IMR-90 (cell line): ENCODE data around the gene ADAMTS6.

Source experiments
- BHLHE40 ChIP-seq: fragments of 150-350 bp; IDR thresholded peaks from 2 replicates; pipeline ENCODE4 v1.6.1; 2016; ENCODE audit warnings: mild to moderate bottlenecking, low read depth, low read length
- CEBPB ChIP-seq: IDR thresholded peaks from 2 replicates; pipeline ENCODE4 v1.6.1; 2012; ENCODE audit warnings: low read depth, low read length, improper control_type of control experiment
- MAFK ChIP-seq: IDR thresholded peaks from 2 replicates; pipeline ENCODE4 v1.6.1; 2012; ENCODE audit warnings: low read depth, low read length, improper control_type of control experiment
- MAZ ChIP-seq: IDR thresholded peaks from 2 replicates; pipeline ENCODE4 v1.6.1; 2012; ENCODE audit warnings: low read depth, mild to moderate bottlenecking, low read length, improper control_type of control experiment, moderate library complexity, borderline replicate concordance
- MXI1 ChIP-seq: IDR thresholded peaks from 2 replicates; pipeline ENCODE4 v1.6.1; 2012; ENCODE audit warnings: low read depth, mild to moderate bottlenecking, low read length, moderate library complexity, borderline replicate concordance
- NFE2L2 ChIP-seq: fragments of 150-350 bp; IDR thresholded peaks from 2 replicates; pipeline ENCODE4 v1.6.1; 2016; ENCODE audit warnings: low read depth, mild to moderate bottlenecking, low read length
- POLR2A ChIP-seq: IDR thresholded peaks from 2 replicates; pipeline ENCODE4 v1.6.1; 2012; ENCODE audit warnings: mild to moderate bottlenecking, low read depth, low read length
- RAD21 ChIP-seq: IDR thresholded peaks from 2 replicates; pipeline ENCODE4 v1.6.1; 2012; ENCODE audit warnings: low read length, improper control_type of control experiment
- RCOR1 ChIP-seq: IDR thresholded peaks from 2 replicates; pipeline ENCODE4 v1.6.1; 2012; ENCODE audit warnings: mild to moderate bottlenecking, low read length, improper control_type of control experiment; ENCODE audit not compliant: insufficient replicate concordance
- RFX5 ChIP-seq: IDR thresholded peaks from 2 replicates; pipeline ENCODE4 v1.8.0; 2012; ENCODE audit warnings: low read depth, mild to moderate bottlenecking, low read length, moderate library complexity
- TF ChIP-seq, protein P1 (sequence below): fragments of 150-350 bp; IDR thresholded peaks from 2 replicates; pipeline ENCODE4 v1.6.1; 2017; ENCODE audit warnings: mild to moderate bottlenecking, antibody characterized with exemption, low read length, low read depth
- TF ChIP-seq, protein P2 (sequence below): conservative IDR thresholded peaks from 2 replicates; pipeline ENCODE4 v1.5.1; 2012; ENCODE audit warnings: mild to moderate bottlenecking, low read depth, low read length, improper control_type of control experiment
- TF ChIP-seq, protein P3 (sequence below): fragments of 150-350 bp; IDR thresholded peaks from 2 replicates; pipeline ENCODE4 v1.6.1; 2016; ENCODE audit warnings: low read depth, mild to moderate bottlenecking, low read length, moderate library complexity, borderline replicate concordance

DNA sequence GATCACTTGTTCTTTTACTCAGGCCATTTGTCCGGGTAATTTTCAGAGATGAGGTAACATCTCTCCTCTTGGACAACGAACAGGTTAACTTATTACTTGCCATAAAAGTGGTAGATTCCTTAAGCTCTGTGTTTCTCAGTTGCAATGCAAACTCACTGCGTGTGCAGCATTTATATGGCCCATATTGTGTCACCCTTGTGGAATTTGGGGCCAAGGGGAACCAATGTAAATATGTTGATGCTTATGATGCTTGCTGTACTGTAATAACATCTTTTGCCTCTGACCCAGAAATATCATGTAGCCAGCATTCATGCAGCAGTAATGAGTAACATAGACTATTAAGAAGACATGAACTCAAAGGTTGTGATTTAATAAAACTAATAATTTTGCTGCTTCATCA, 175.8 kb downstream of the ADAMTS6 start:
- TF ChIP-seq RCOR1 (no peak), RAD21 (no peak), POLR2A (no peak), NFE2L2 (no peak), MXI1 (no peak), MAZ (no peak), BHLHE40 (no peak), CEBPB (peak; percentile 38; the same call in 1 of the 2 replicates), RFX5 (no peak), MAFK (no peak)
- TF ChIP-seq, protein P1, sequence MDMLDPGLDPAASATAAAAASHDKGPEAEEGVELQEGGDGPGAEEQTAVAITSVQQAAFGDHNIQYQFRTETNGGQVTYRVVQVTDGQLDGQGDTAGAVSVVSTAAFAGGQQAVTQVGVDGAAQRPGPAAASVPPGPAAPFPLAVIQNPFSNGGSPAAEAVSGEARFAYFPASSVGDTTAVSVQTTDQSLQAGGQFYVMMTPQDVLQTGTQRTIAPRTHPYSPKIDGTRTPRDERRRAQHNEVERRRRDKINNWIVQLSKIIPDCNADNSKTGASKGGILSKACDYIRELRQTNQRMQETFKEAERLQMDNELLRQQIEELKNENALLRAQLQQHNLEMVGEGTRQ: no peak
- TF ChIP-seq, protein P2, sequence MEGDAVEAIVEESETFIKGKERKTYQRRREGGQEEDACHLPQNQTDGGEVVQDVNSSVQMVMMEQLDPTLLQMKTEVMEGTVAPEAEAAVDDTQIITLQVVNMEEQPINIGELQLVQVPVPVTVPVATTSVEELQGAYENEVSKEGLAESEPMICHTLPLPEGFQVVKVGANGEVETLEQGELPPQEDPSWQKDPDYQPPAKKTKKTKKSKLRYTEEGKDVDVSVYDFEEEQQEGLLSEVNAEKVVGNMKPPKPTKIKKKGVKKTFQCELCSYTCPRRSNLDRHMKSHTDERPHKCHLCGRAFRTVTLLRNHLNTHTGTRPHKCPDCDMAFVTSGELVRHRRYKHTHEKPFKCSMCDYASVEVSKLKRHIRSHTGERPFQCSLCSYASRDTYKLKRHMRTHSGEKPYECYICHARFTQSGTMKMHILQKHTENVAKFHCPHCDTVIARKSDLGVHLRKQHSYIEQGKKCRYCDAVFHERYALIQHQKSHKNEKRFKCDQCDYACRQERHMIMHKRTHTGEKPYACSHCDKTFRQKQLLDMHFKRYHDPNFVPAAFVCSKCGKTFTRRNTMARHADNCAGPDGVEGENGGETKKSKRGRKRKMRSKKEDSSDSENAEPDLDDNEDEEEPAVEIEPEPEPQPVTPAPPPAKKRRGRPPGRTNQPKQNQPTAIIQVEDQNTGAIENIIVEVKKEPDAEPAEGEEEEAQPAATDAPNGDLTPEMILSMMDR: no peak
- TF ChIP-seq, protein P3, sequence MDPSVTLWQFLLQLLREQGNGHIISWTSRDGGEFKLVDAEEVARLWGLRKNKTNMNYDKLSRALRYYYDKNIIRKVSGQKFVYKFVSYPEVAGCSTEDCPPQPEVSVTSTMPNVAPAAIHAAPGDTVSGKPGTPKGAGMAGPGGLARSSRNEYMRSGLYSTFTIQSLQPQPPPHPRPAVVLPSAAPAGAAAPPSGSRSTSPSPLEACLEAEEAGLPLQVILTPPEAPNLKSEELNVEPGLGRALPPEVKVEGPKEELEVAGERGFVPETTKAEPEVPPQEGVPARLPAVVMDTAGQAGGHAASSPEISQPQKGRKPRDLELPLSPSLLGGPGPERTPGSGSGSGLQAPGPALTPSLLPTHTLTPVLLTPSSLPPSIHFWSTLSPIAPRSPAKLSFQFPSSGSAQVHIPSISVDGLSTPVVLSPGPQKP: no peak
